Mesendoderm (in vitro differentiated cells): ENCODE measurements around the gene PTPA.
A peak's percentile ranks its signal among the peaks of the same experiment; 100 is the strongest.

Experiments
- DNase-seq: peaks from one replicate; pipeline ENCODE4 v3.0.0; 2013
- H2AK5ac ChIP-seq: 2 replicates; pipeline ENCODE4 v1.6.1; 2013; ENCODE audit warnings: low read length, inconsistent platforms
- H2BK120ac ChIP-seq: 2 replicates; pipeline ENCODE4 v1.6.1; 2013; ENCODE audit warnings: low read depth, mild to moderate bottlenecking, low read length, moderate library complexity, mixed read lengths
- H2BK15ac ChIP-seq: replicated peaks from 2 replicates; pipeline ENCODE4 v1.6.1; 2013; ENCODE audit warnings: low read depth, mild to moderate bottlenecking, moderate library complexity
- H2BK5ac ChIP-seq: 2 replicates; pipeline ENCODE4 v1.6.1; 2013; ENCODE audit warnings: low read length, inconsistent platforms
- H3K18ac ChIP-seq: 2 replicates; pipeline ENCODE4 v1.6.1; 2013; ENCODE audit warnings: mild to moderate bottlenecking, low read length, mixed read lengths
- H3K23ac ChIP-seq: one replicate; pipeline ENCODE4 v1.6.1; 2013; ENCODE audit warnings: low read length
- H3K27ac ChIP-seq: 2 replicates; pipeline ENCODE4 v1.5.1; 2013; ENCODE audit warnings: low read depth, mild to moderate bottlenecking, inconsistent platforms, low read length, moderate library complexity
- H3K27me3 ChIP-seq: 2 replicates; pipeline ENCODE4 v1.6.1; 2013; ENCODE audit warnings: low read length, control low read depth, mild to moderate bottlenecking, inconsistent platforms; ENCODE audit not compliant: insufficient read depth, poor library complexity
- H3K36me3 ChIP-seq: 2 replicates; pipeline ENCODE4 v1.6.1; 2013; ENCODE audit warnings: low read length, inconsistent platforms; ENCODE audit not compliant: control insufficient read depth, insufficient read depth
- H3K4ac ChIP-seq: one replicate; pipeline ENCODE4 v1.6.1; 2013; ENCODE audit warnings: low read depth, mild to moderate bottlenecking, low read length, moderate library complexity
- H3K4me1 ChIP-seq: 2 replicates; pipeline ENCODE4 v1.6.1; 2013; ENCODE audit warnings: low read depth, low read length, inconsistent platforms; ENCODE audit not compliant: control insufficient read depth
- H3K4me2 ChIP-seq: 2 replicates; pipeline ENCODE4 v1.6.1; 2013; ENCODE audit warnings: low read length
- H3K4me3 ChIP-seq: 2 replicates; pipeline ENCODE4 v1.5.1; 2013; ENCODE audit warnings: mild to moderate bottlenecking, low read length
- H3K56ac ChIP-seq: one replicate; pipeline ENCODE4 v1.6.1; 2013; ENCODE audit warnings: low read length
- H3K79me1 ChIP-seq: 2 replicates; pipeline ENCODE4 v1.6.1; 2013; ENCODE audit warnings: low read length, inconsistent platforms
- H3K79me2 ChIP-seq: 2 replicates; pipeline ENCODE4 v1.6.1; 2013; ENCODE audit warnings: mild to moderate bottlenecking, low read length; ENCODE audit not compliant: control insufficient read depth, insufficient read depth
- H3K9ac ChIP-seq: 2 replicates; pipeline ENCODE4 v1.6.1; 2013; ENCODE audit warnings: low read length, inconsistent platforms
- H4K5ac ChIP-seq: one replicate; pipeline ENCODE4 v1.6.1; 2013; ENCODE audit warnings: low read length
- H4K8ac ChIP-seq: one replicate; pipeline ENCODE4 v1.6.1; 2013; ENCODE audit warnings: low read depth, mild to moderate bottlenecking, control low read depth, low read length, moderate library complexity
- WGBS: extraction: QIAGEN DNeasy Blood & Tissue Kit; methylation state at CpG from one replicate; pipeline ENCODE4 v1.1.7; 2013; ENCODE audit warnings: low lambda C conversion rate, missing lambda C conversion rate; ENCODE audit not compliant: insufficient coverage; ENCODE audit errors: extremely low coverage; 5-methylcytosine and 5-hydroxymethylcytosine counted together

The PTPA gene

DNA sequence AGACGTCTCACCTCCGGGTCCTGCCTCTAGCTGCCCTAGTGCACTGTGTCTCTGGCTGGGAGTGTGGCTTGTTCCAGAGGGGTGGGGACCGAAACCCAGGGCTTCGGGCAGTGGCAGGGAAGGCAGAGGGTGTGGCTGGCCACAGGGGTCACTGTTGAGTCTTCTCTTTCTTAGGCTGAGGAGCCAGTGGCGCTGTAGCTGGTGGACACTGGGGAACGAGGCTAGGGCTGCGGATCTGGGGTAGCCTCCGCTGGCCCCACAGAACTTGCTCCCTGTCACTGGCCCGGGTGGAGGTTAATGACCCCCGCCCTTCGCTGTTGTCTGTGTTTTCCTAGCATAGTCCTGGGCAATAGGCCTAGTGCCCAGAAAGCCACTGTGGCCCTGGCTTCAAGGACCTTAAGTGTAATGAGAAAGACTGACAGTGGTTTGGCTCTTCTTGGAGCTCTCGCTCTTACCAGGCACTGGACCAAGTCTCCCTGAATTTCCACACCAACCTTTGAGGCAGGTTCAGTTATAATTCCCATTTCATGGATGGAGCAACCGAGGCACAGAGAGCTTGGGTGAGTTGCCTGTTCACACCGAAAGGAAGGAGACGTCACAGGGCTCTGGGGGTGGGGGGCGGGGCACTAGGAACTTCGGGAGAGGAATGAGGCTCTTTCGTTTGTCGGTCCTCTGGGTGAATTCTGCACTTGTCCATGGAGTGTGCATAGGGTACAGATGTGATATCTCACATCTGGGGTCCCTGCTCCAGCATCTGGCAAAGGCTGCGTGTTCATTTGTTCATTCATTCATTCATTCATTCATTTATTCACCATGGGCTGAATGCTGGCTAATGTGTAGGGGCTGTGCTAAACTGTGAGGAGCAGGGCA, 71.6 kb downstream of the PTPA start:
- Histone ChIP-seq H3K56ac (peak overlapping the region; percentile 67), H3K4me1 (peaks cover 3% of the 10 kb centered on the region), H3K27ac (no peak overlapping the region), H3K23ac (no peak overlapping the region), H3K36me3 (no peaks in the 10 kb centered on the region), H3K4ac (no peak overlapping the region), H2BK120ac (no peak overlapping the region), H3K9ac (no peak overlapping the region), H2BK15ac (no peak overlapping the region), H4K5ac (no peak overlapping the region), H3K4me3 (no peak overlapping the region), H4K8ac (no peak overlapping the region), H3K18ac (no peak overlapping the region), H3K4me2 (no peak overlapping the region), H3K27me3 (no peaks in the 10 kb centered on the region), H2BK5ac (no peak overlapping the region), H3K79me2 (no peaks in the 10 kb centered on the region), H3K79me1 (no peaks in the 10 kb centered on the region), H2AK5ac (no peak overlapping the region)
- DNase-seq: peak; percentile 87
- WGBS: no CpG with 5 or more reads among the region's 20 CpGs

DNA sequence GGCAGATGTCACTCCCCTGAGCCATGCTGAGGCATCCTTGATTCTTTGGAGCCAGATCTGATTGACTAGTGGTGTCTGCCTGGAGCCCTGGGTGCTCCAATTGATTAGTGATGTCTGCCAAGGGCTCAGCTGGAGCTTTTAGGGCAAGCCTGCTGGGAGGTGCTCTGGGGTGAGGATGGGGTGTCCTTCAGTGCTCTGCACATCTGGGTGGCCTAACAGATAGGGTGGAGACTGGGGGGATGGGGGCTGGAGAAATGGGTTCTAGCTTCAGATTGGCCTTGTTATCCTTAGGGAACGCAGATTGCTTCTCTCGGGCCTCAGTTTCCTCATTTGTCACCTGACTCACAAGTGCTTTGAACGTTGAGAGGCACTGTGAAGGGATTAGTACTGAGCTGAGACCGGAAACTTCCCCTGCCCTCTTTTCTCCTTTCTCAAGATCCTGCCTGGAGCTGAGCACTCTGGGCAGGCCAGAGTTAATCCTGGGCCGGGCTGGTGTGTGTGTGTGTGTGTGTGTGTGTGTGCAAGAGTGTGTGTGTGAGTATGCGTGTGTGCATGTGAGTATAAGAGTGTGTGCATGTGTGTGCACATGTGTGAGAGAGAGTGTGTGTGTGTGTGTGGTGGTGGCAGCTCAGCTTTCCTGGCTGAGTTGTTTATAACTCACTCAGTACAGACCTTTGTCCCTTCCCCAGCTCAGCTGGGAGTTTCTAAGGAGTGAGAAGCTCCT, 72.4 kb downstream of the PTPA start:
- H2BK120ac ChIP-seq: no peak overlapping the region
- no peak overlapping the region for H3K4ac ChIP-seq
- no peaks in the 10 kb centered on the region for H3K36me3 ChIP-seq
- H3K4me2 ChIP-seq: no peak overlapping the region
- H3K56ac ChIP-seq: peak overlapping the region; percentile 42
- no peak for DNase-seq
- no peak overlapping the region for H4K5ac ChIP-seq
- H3K23ac ChIP-seq: no peak overlapping the region
- no peak overlapping the region for H2AK5ac ChIP-seq
- no peak overlapping the region for H4K8ac ChIP-seq
- H3K4me1 ChIP-seq: peaks cover 2% of the 10 kb centered on the region
- WGBS: no CpG with 5 or more reads among the region's 6 CpGs
- H2BK5ac ChIP-seq: no peak overlapping the region
- H2BK15ac ChIP-seq: no peak overlapping the region
- H3K9ac ChIP-seq: no peak overlapping the region
- H3K18ac ChIP-seq: no peak overlapping the region
- no peak overlapping the region for H3K4me3 ChIP-seq
- no peaks in the 10 kb centered on the region for H3K27me3 ChIP-seq
- H3K79me1 ChIP-seq: no peaks in the 10 kb centered on the region
- no peaks in the 10 kb centered on the region for H3K79me2 ChIP-seq
- no peak overlapping the region for H3K27ac ChIP-seq

DNA sequence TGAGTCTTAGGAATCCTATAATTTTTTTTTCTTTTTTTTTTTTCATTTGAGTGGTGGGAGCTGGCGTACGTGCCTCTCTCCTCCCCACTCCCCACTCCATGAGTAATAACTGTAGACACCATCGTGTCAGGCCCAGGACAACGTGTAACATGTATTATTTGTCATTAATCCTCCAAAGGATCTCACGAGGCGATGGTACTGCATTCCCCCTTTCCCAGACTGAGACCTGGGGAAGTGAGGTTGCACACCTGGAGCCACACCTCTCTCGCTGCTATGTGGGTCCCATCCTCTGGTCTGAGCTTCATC, 73.0 kb downstream of the PTPA start:
- Histone ChIP-seq H3K23ac (no peak overlapping the region), H3K4me3 (no peak overlapping the region), H3K4ac (no peak overlapping the region), H3K79me1 (no peaks in the 10 kb centered on the region), H3K27me3 (no peaks in the 10 kb centered on the region), H3K36me3 (no peaks in the 10 kb centered on the region), H2BK120ac (no peak overlapping the region), H3K4me2 (no peak overlapping the region), H3K9ac (no peak overlapping the region), H3K79me2 (no peaks in the 10 kb centered on the region), H3K56ac (no peak overlapping the region), H2AK5ac (no peak overlapping the region), H3K27ac (no peak overlapping the region), H4K5ac (no peak overlapping the region), H3K18ac (no peak overlapping the region), H2BK15ac (no peak overlapping the region), H3K4me1 (no peaks in the 10 kb centered on the region), H4K8ac (no peak overlapping the region), H2BK5ac (no peak overlapping the region)
- no CpG with 5 or more reads among the region's 7 CpGs for WGBS
- no peak for DNase-seq

DNA sequence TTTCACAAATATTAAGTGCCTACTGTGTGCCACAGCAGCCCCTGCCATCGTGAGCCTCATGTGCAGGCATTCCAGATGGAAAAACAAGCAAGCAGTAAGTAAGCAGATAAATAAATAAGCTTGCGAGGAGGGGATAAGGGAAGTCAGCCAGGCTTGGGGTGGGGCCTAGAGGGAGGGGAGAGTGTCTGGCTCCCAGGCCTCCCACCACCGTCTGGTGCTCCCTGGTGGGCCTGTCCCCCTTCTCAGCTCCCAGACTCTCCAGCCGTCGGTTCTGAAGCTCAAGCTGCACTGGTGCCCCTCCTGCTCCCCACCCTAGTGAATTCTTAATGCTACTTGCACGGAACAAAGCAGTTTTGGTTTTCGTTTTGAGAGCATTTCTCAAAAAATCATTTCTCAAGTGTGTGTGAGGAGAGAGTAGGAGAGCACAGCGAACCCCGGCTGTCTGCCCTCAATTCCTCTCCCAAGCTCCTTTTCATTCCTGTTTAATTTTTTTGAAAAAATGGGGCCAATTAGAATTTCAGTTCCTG, 73.4 kb downstream of the PTPA start:
- H3K4me1 ChIP-seq: no peaks in the 10 kb centered on the region
- H3K36me3 ChIP-seq: no peaks in the 10 kb centered on the region
- no peak overlapping the region for H2BK15ac ChIP-seq
- no peak overlapping the region for H2BK120ac ChIP-seq
- no peak overlapping the region for H3K4ac ChIP-seq
- no peaks in the 10 kb centered on the region for H3K79me1 ChIP-seq
- H3K18ac ChIP-seq: no peak overlapping the region
- no peak overlapping the region for H3K56ac ChIP-seq
- no peak for DNase-seq
- no peaks in the 10 kb centered on the region for H3K27me3 ChIP-seq
- H2AK5ac ChIP-seq: no peak overlapping the region
- H4K8ac ChIP-seq: no peak overlapping the region
- no peak overlapping the region for H3K27ac ChIP-seq
- H4K5ac ChIP-seq: no peak overlapping the region
- H3K9ac ChIP-seq: no peak overlapping the region
- H3K23ac ChIP-seq: no peak overlapping the region
- no peak overlapping the region for H3K4me3 ChIP-seq
- WGBS: no CpG with 5 or more reads among the region's 9 CpGs
- H3K79me2 ChIP-seq: no peaks in the 10 kb centered on the region
- H2BK5ac ChIP-seq: no peak overlapping the region
- no peak overlapping the region for H3K4me2 ChIP-seq

DNA sequence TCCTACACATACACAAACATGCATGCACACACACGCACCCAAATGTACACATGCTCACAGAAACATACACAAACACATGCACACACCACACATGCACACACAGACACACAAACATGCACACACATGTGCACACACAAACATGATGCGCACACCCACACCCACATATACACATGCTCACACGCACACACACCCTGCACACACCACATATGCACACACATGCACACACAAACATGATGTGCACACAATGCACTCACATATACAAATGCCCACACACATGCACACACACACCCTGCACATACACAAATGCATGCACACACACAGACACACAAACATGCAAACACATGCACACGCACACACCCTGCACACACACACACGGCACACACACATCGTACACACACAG, 74.2 kb downstream of the PTPA start:
- H3K27ac ChIP-seq: no peak overlapping the region
- DNase-seq: no peak
- no peaks in the 10 kb centered on the region for H3K4me1 ChIP-seq
- peak overlapping the region; percentile 19 for H3K56ac ChIP-seq
- no peak overlapping the region for H3K23ac ChIP-seq
- H3K18ac ChIP-seq: no peak overlapping the region
- H3K4me3 ChIP-seq: no peak overlapping the region
- no peak overlapping the region for H4K8ac ChIP-seq
- no peak overlapping the region for H2BK120ac ChIP-seq
- no CpG with 5 or more reads among the region's 6 CpGs for WGBS
- no peak overlapping the region for H2BK15ac ChIP-seq
- H2BK5ac ChIP-seq: no peak overlapping the region
- H2AK5ac ChIP-seq: no peak overlapping the region
- no peaks in the 10 kb centered on the region for H3K36me3 ChIP-seq
- no peak overlapping the region for H3K4me2 ChIP-seq
- H3K27me3 ChIP-seq: no peaks in the 10 kb centered on the region
- no peaks in the 10 kb centered on the region for H3K79me2 ChIP-seq
- no peaks in the 10 kb centered on the region for H3K79me1 ChIP-seq
- H3K9ac ChIP-seq: no peak overlapping the region
- H4K5ac ChIP-seq: no peak overlapping the region
- no peak overlapping the region for H3K4ac ChIP-seq
